ENCODE measurements around the gene CERS4. TPM values are rescaled to one million over a fixed set of nuclear protein-coding genes. Genes with fewer than 3 reads are reported as not detected.
A peak's percentile ranks its signal among the peaks of the same experiment; 100 is the strongest.

The CERS4 gene
- total and polyA plus RNA-seq, 10 of the 15 experiments (the other 5 are each of a cell fraction or from before 2014, with no cell fraction given) = 0.34 to 62.1 (median 20.7) TPM

GRCh38 chr19:8307400-8307964, 98.3 kb downstream of the CERS4 start (continued):
- no peak for TF ChIP-seq STAT3 (IDR thresholded peaks at IDR 0.05; ENCODE audit: low read depth, low read length)
- TF ChIP-seq NBN (IDR thresholded peaks at IDR 0.05) = no peak
- no peak for TF ChIP-seq KLF5 (IDR thresholded peaks at IDR 0.05; ENCODE audit: partially characterized antibody)

- peak; percentile 94 for ATAC-seq
- SMC1A ChIA-PET (ENCODE audit: uncharacterized antibody, unreplicated experiment) = no interaction called here
- POLR2A ChIA-PET = interaction anchor here (1.0 kb wide), 1 partner anchor 41 kb away, joined by 9 read pairs; no protein-coding TSS in a partner anchor
- CTCF ChIA-PET = no interaction called here
- Histone ChIP-seq H3K36me3 (ENCODE audit: control insufficient read depth in 2 of 2, insufficient read depth in 2 of 2, low read length in 1 of 2) (peaks cover 9 to 12% of the 10 kb centered on the region in 2 experiments; a peak in 3 of 4 replicates), H3K4me2 (ENCODE audit: control insufficient read depth, insufficient read depth) (peak within 1 kb of the TSS; percentile 100), H3K4me3 (peak within 1 kb of the TSS; percentile 91), H3K27me3 (replicated peaks in 1 of 2; ENCODE audit: control insufficient read depth in 2 of 2, insufficient read depth in 2 of 2, low read length in 1 of 2) (no peaks in the 10 kb centered on the region), H3K9ac (ENCODE audit: control insufficient read depth, insufficient read depth, low read length) (peak within 1 kb of the TSS; percentile 93), H3K79me2 (ENCODE audit: control insufficient read depth, insufficient read depth, low read length) (peaks cover 21% of the 10 kb centered on the region), H3K27ac (ENCODE audit: control insufficient read depth, insufficient read depth) (peak within 1 kb of the TSS; percentile 35), H4K20me1 (ENCODE audit: control insufficient read depth, insufficient read depth) (no peaks in the 10 kb centered on the region), H3K9me3 (replicated peaks; ENCODE audit: control insufficient read depth, insufficient read depth, low read length) (no peaks in the 10 kb centered on the region), H3K4me1 (ENCODE audit: control insufficient read depth, insufficient read depth, low read length) (peaks cover 11% of the 10 kb centered on the region), H2AFZ (ENCODE audit: control insufficient read depth, low read depth, low read length) (peak within 1 kb of the TSS; percentile 86)
- in situ Hi-C loops (cut with MboI) = loop anchor here (5.0 kb wide), 1 partner anchor 36 kb away; no protein-coding TSS in a partner anchor
- DNase-seq (ENCODE audit: low read depth, low spot score) = peak; percentile 63
- BruUV-seq (replicated peaks) = TSS peak; percentile 51
- peak; percentile 94 for FAIRE-seq
- intact Hi-C loops (cut with micrococcal nuclease; ENCODE audit: unreplicated experiment) = no loop called here
- WGBS (ENCODE audit: insufficient coverage, insufficient replicate concordance, low lambda C conversion rate, missing lambda C conversion rate) = under 1% methylated on average over 63 of the region's 63 CpGs
- RAD21 ChIA-PET (ENCODE audit: unreplicated experiment) = no interaction called here
- TF ChIP-seq CBX5 (IDR thresholded peaks at IDR 0.05; ENCODE audit: low read depth) = no peak
- peak; percentile 80; the same call in 1 of the 2 replicates for TF ChIP-seq ZSCAN29 (IDR thresholded peaks at IDR 0.05)
- no peak for TF ChIP-seq ZNF24 (IDR thresholded peaks at IDR 0.05)
- peak; percentile 23; the same call in 1 of the 2 replicates for TF ChIP-seq PAX5 (IDR thresholded peaks at IDR 0.05; ENCODE audit: borderline replicate concordance, low read depth, low read length)
- no peak for TF ChIP-seq SIX5 (IDR thresholded peaks at IDR 0.05; ENCODE audit: low read depth, low read length, severe bottlenecking)
- no peak for TF ChIP-seq JUNB (IDR thresholded peaks at IDR 0.05)
- TF ChIP-seq BHLHE40 (IDR thresholded peaks at IDR 0.05; ENCODE audit: borderline replicate concordance in 1 of 2, low read depth in 2 of 2, low read length in 1 of 2) = peak; percentile 75 to 90; a peak in 3 of 4 replicates
- TF ChIP-seq IKZF1 (conservative IDR thresholded peaks at IDR 0.05) = peak; percentile 74
- peak; percentile 95 for TF ChIP-seq MXI1 (IDR thresholded peaks at IDR 0.05; ENCODE audit: low read depth, low read length)
- TF ChIP-seq PML (IDR thresholded peaks at IDR 0.05; ENCODE audit: low read length) = 0 out of 2 replicates have a peak, but pooled peaks have one; percentile 41
- TF ChIP-seq DPF2 (IDR thresholded peaks at IDR 0.05) = peak; percentile 89; the same call in 1 of the 2 replicates
- no peak for TF ChIP-seq CHD4 (IDR thresholded peaks at IDR 0.05)
- peak; percentile 35 for TF ChIP-seq MLLT1 (IDR thresholded peaks at IDR 0.05)
- no peak for TF ChIP-seq BMI1 (IDR thresholded peaks at IDR 0.05; ENCODE audit: borderline replicate concordance)
- TF ChIP-seq E2F8 (IDR thresholded peaks at IDR 0.05; ENCODE audit: low read depth, partially characterized antibody) = peak; percentile 69
Measured at GRCh38 chr19:8307965-8308866, 99.0 kb downstream of the CERS4 start, which contains the start of gene CD320. Gene CD320, minus strand, starts transcription at chr19:8308358. Its CDS starts 68 bp downstream, at chr19:8308290.
